WERI-Rb-1 (cell line): ENCODE data around the gene SPP2.

Source experiments
- DNase-seq: peaks from one replicate; pipeline ENCODE4 v3.0.0-alpha.2; 2020
- H3K27ac ChIP-seq: fragments of 250-450 bp; sonication (Bioruptor Pico); 2 replicates; pipeline ENCODE4 v1.5.1; 2020; ENCODE audit warnings: mild to moderate bottlenecking, moderate library complexity
- H3K27me3 ChIP-seq: fragments of 250-450 bp; sonication (Bioruptor Pico); 2 replicates; pipeline ENCODE4 v1.5.1; 2021; ENCODE audit warnings: mild to moderate bottlenecking, low read depth, moderate library complexity; ENCODE audit not compliant: insufficient read depth, severe bottlenecking
- H3K36me3 ChIP-seq: fragments of 250-450 bp; sonication (Bioruptor Pico); 2 replicates; pipeline ENCODE4 v1.5.1; 2020; ENCODE audit warnings: mild to moderate bottlenecking, moderate library complexity
- H3K4me3 ChIP-seq: 2 replicates; pipeline ENCODE4 v1.5.1; 2011; ENCODE audit warnings: low read depth, mild to moderate bottlenecking, control low read depth, low read length
- H3K9me3 ChIP-seq: fragments of 250-450 bp; sonication (Bioruptor Pico); 2 replicates; pipeline ENCODE4 v1.5.1; 2021; ENCODE audit warnings: mild to moderate bottlenecking, moderate library complexity; ENCODE audit not compliant: severe bottlenecking
- CTCF ChIP-seq: IDR thresholded peaks from 2 replicates; pipeline ENCODE4 v1.5.1; 2011; ENCODE audit warnings: low read depth, mild to moderate bottlenecking, control low read depth, inconsistent platforms, low read length

Gene SPP2

DNA sequence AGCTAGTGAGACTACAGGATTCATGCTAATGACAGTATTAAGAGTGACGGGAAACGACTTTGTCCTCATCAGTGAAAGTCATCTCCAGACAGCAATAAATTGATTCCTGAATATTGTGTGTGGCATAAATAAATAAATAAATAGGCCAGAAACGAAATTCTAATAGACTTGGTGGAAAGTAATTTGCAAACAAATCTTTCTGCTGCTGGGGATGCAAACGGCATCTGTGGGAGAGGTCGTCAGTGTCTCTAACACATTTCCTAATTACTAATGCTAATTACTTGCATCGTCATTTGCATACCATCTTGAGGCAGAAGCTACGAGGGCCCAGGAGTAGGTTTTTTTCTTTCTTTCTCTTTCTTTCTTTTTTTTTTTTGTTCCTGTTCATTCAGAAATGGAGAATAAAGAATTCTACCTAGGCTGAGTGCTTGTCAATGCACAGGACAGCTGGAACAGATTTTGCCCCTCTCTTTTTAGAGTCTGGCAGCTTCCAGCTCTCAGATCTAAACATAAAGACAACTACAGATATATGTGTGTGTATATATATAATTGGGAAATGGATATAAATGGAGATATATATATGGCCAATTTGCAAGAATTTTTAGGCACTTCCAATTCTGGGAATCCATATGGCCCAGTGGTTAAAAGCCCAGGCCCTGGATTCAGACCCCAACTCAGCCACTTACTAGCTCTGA is 75.1 kb downstream of the SPP2 start:
- TF ChIP-seq CTCF, result no peak
- Histone ChIP-seq H3K27ac (no peak overlapping the region), H3K4me3 (no peak overlapping the region), H3K36me3 (no peaks in the 10 kb centered on the region), H3K9me3 (no peaks in the 10 kb centered on the region), H3K27me3 (no peaks in the 10 kb centered on the region)
- DNase-seq, result no peak

GRCh38 chr2:234126146-234126470 is 75.6 kb downstream of the SPP2 start:
- Histone ChIP-seq H3K27ac (no peak overlapping the region), H3K36me3 (no peaks in the 10 kb centered on the region), H3K9me3 (no peaks in the 10 kb centered on the region), H3K27me3 (no peaks in the 10 kb centered on the region), H3K4me3 (no peak overlapping the region)
- TF ChIP-seq CTCF, result no peak
- no peak for DNase-seq
